Measurements from ENCODE around the gene NFATC4.

GRCh38 chr14:24404814-24405213 is 36.8 kb downstream of the NFATC4 start:
- no peak for TF ChIP-seq EZH2 (IDR thresholded peaks at IDR 0.05)
- TF ChIP-seq POLR2AphosphoS5 (IDR thresholded peaks at IDR 0.05; ENCODE audit: borderline replicate concordance, low read depth, low read length): no peak
- no peak for TF ChIP-seq FOXP2 (optimal IDR thresholded peaks at IDR 0.05; ENCODE audit: control extremely low read depth, extremely low read length, insufficient read depth)

All from SK-N-MC (cell line).